ENCODE data around the gene ACP7.
"Not testable (repeated sequence)": the region's sequence is repeated elsewhere in the genome, so short reads cannot be mapped to it uniquely, and the experiment has no call there.

The ACP7 gene

DNA sequence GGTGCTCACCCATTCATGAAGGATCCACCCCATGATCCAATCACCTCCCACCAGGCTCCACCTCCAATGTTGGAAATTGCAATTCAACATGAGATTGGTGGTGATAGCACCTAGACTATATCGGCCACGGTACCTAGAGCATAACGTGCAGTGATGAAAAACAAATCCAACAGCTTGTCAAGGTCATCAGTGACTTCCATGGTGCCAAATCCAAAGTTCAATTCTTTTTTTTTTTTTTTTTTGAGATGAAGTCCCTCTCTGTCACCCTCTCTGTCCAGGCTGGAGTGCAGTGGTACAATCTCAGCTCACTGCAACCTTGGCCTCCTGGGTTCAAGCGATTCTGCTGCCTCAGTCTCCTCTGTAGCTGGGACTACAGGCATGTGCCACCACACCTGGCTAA lies 17.1 kb upstream of the ACP7 start:
- Histone ChIP-seq H3K9me3 (ENCODE audit: control insufficient read depth, insufficient read depth, low read length) (no peaks in the 10 kb centered on the region), H3K27me3 (ENCODE audit: control insufficient read depth, low read length) (no peaks in the 10 kb centered on the region), H3K4me3 (ENCODE audit: low read length) (no peak overlapping the region), H3K36me3 (ENCODE audit: control insufficient read depth, low read length) (no peaks in the 10 kb centered on the region), H3K27ac (ENCODE audit: low read depth, low read length) (no peak overlapping the region), H3K79me2 (ENCODE audit: control insufficient read depth, low read length) (no peaks in the 10 kb centered on the region), H3K4me2 (ENCODE audit: low read length) (no peak overlapping the region), H3K4me1 (ENCODE audit: control insufficient read depth, low read length) (no peaks in the 10 kb centered on the region), H3K9me2 (replicated peaks; ENCODE audit: control insufficient read depth, low read length) (no peaks in the 10 kb centered on the region), H3F3A (ENCODE audit: control insufficient read depth, insufficient read depth) (no peaks in the 10 kb centered on the region), H4K20me1 (ENCODE audit: control insufficient read depth, insufficient read depth, low read depth, low read length) (no peaks in the 10 kb centered on the region)
- TF ChIP-seq EZH2phosphoT487 (IDR thresholded peaks at IDR 0.05; ENCODE audit: borderline replicate concordance, low read length): no peak
- no peak for TF ChIP-seq CTCF (IDR thresholded peaks at IDR 0.05; ENCODE audit: low read depth, low read length, poor library complexity, severe bottlenecking)

DNA sequence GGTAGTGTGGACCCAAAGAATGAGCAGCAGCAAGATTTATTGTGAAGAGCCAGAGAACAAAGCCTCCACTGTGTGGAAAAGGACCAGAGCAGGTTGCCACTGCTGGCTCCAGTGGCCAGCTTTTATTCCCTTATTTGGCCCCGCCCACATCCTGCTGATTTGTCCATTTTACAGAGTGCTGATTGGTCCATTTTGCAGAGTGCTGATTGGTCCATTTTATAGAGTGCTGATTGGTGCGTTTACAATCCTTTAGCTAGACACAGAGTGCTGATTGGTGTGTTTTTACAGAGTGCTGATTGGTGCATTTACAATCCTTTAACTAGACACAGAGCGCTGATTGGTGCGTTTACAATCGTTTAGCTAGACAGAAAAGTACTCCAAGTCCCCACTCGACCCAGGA lies 15.9 kb upstream of the ACP7 start:
- not testable (repeated sequence) for H3K36me3 ChIP-seq (ENCODE audit: control insufficient read depth, low read length); H3K27ac ChIP-seq (ENCODE audit: low read depth, low read length)

GRCh38 chr19:39070888-39071287 lies 13.3 kb upstream of the ACP7 start:
- Histone ChIP-seq H3K9me2 (replicated peaks; ENCODE audit: control insufficient read depth, low read length) (no peaks in the 10 kb centered on the region), H3K36me3 (ENCODE audit: control insufficient read depth, low read length) (no peaks in the 10 kb centered on the region), H4K20me1 (ENCODE audit: control insufficient read depth, insufficient read depth, low read depth, low read length) (no peaks in the 10 kb centered on the region), H3K79me2 (ENCODE audit: control insufficient read depth, low read length) (no peaks in the 10 kb centered on the region), H3K9me3 (ENCODE audit: control insufficient read depth, insufficient read depth, low read length) (no peaks in the 10 kb centered on the region), H3K4me3 (ENCODE audit: low read length) (no peak overlapping the region), H3K27ac (ENCODE audit: low read depth, low read length) (no peak overlapping the region), H3K27me3 (ENCODE audit: control insufficient read depth, low read length) (no peaks in the 10 kb centered on the region), H3K4me2 (ENCODE audit: low read length) (no peak overlapping the region), H3K4me1 (ENCODE audit: control insufficient read depth, low read length) (no peaks in the 10 kb centered on the region), H3F3A (ENCODE audit: control insufficient read depth, insufficient read depth) (no peaks in the 10 kb centered on the region)
- TF ChIP-seq EZH2phosphoT487 (IDR thresholded peaks at IDR 0.05; ENCODE audit: borderline replicate concordance, low read length) (no peak), CTCF (IDR thresholded peaks at IDR 0.05; ENCODE audit: low read depth, low read length, poor library complexity, severe bottlenecking) (no peak)

More for the DNA sequence above, 15.9 kb upstream of the ACP7 start:
- H3K9me3 ChIP-seq (ENCODE audit: control insufficient read depth, insufficient read depth, low read length); H3K4me2 ChIP-seq (ENCODE audit: low read length); H3F3A ChIP-seq (ENCODE audit: control insufficient read depth, insufficient read depth); H4K20me1 ChIP-seq (ENCODE audit: control insufficient read depth, insufficient read depth, low read depth, low read length); H3K4me3 ChIP-seq (ENCODE audit: low read length); H3K79me2 ChIP-seq (ENCODE audit: control insufficient read depth, low read length); H3K27me3 ChIP-seq (ENCODE audit: control insufficient read depth, low read length); H3K9me2 ChIP-seq (replicated peaks; ENCODE audit: control insufficient read depth, low read length); H3K4me1 ChIP-seq (ENCODE audit: control insufficient read depth, low read length): not testable (repeated sequence)

GRCh38 chr19:39074205-39074692 lies 9.9 kb upstream of the ACP7 start:
- Histone ChIP-seq H3K9me2 (replicated peaks; ENCODE audit: control insufficient read depth, low read length) (no peaks in the 10 kb centered on the region), H3K27ac (ENCODE audit: low read depth, low read length) (no peak overlapping the region), H3K79me2 (ENCODE audit: control insufficient read depth, low read length) (no peaks in the 10 kb centered on the region), H3K36me3 (ENCODE audit: control insufficient read depth, low read length) (no peaks in the 10 kb centered on the region), H3K4me2 (ENCODE audit: low read length) (no peak overlapping the region), H3K9me3 (ENCODE audit: control insufficient read depth, insufficient read depth, low read length) (no peaks in the 10 kb centered on the region), H3K27me3 (ENCODE audit: control insufficient read depth, low read length) (no peaks in the 10 kb centered on the region; the same call in 1 of the 2 replicates), H3K4me3 (ENCODE audit: low read length) (no peak overlapping the region), H3F3A (ENCODE audit: control insufficient read depth, insufficient read depth) (no peaks in the 10 kb centered on the region), H3K4me1 (ENCODE audit: control insufficient read depth, low read length) (no peaks in the 10 kb centered on the region), H4K20me1 (ENCODE audit: control insufficient read depth, insufficient read depth, low read depth, low read length) (no peaks in the 10 kb centered on the region)
- TF ChIP-seq EZH2phosphoT487 (IDR thresholded peaks at IDR 0.05; ENCODE audit: borderline replicate concordance, low read length): no peak
- TF ChIP-seq CTCF (IDR thresholded peaks at IDR 0.05; ENCODE audit: low read depth, low read length, poor library complexity, severe bottlenecking): no peak
